Stimulated activated CD4-positive, alpha-beta T cell treated with anti-CD3 and anti-CD28 coated beads, Interleukin-4, amount 100 ng/mL, for 24 hours (primary cell): ENCODE measurements around the gene MBNL2.

Experiments
- DNase-seq: peaks from one replicate; pipeline ENCODE4 v3.0.0-alpha.2; 2020

Gene MBNL2

GRCh38 chr13:97235549-97236231 lies 13.6 kb downstream of the MBNL2 start:
- DNase-seq: no peak

GRCh38 chr13:97237388-97237787 lies 15.3 kb downstream of the MBNL2 start:
- DNase-seq: no peak

- peak; percentile 17 for DNase-seq
Measured at GRCh38 chr13:97238432-97238831, 16.3 kb downstream of the MBNL2 start.

- no peak for DNase-seq
Measured at GRCh38 chr13:97238883-97239282, 16.8 kb downstream of the MBNL2 start.

- no peak for DNase-seq
Measured at GRCh38 chr13:97239306-97239705, 17.2 kb downstream of the MBNL2 start.

GRCh38 chr13:97239943-97240787 lies 18.0 kb downstream of the MBNL2 start:
- DNase-seq: no peak

GRCh38 chr13:97240788-97241734 lies 18.9 kb downstream of the MBNL2 start:
- no peak for DNase-seq

- no peak for DNase-seq
Measured at GRCh38 chr13:97241761-97242160, 19.6 kb downstream of the MBNL2 start.

- DNase-seq: no peak
Measured at GRCh38 chr13:97242755-97243497, 20.8 kb downstream of the MBNL2 start.

- no peak for DNase-seq
Measured at GRCh38 chr13:97243915-97244781, 22.0 kb downstream of the MBNL2 start.

GRCh38 chr13:97245011-97245410 lies 22.9 kb downstream of the MBNL2 start:
- DNase-seq: no peak

- DNase-seq: no peak
Measured at GRCh38 chr13:97246596-97247158, 24.5 kb downstream of the MBNL2 start.

- DNase-seq: no peak
Measured at GRCh38 chr13:97248243-97248642, 26.1 kb downstream of the MBNL2 start.

- no peak for DNase-seq
Measured at GRCh38 chr13:97249093-97249795, 27.1 kb downstream of the MBNL2 start.

GRCh38 chr13:97249796-97250495 lies 27.8 kb downstream of the MBNL2 start:
- DNase-seq: no peak

- DNase-seq: no peak
Measured at GRCh38 chr13:97250560-97250959, 28.4 kb downstream of the MBNL2 start.

- DNase-seq: no peak
Measured at GRCh38 chr13:97252735-97253134, 30.6 kb downstream of the MBNL2 start.

- no peak for DNase-seq
Measured at GRCh38 chr13:97253581-97254293, 31.6 kb downstream of the MBNL2 start.

GRCh38 chr13:97254816-97255215 lies 32.7 kb downstream of the MBNL2 start:
- no peak for DNase-seq
